ENCODE data around the gene C12orf56. TPM values are rescaled to one million over a fixed set of nuclear protein-coding genes. Genes with fewer than 3 reads are reported as not detected.
"Not testable (repeated sequence)": the region's sequence is repeated elsewhere in the genome, so short reads cannot be mapped to it uniquely, and the experiment has no call there.

Gene C12orf56
- total RNA-seq, 4 donors from 2014 or later = 0.76 TPM; not detected in 3

DNA sequence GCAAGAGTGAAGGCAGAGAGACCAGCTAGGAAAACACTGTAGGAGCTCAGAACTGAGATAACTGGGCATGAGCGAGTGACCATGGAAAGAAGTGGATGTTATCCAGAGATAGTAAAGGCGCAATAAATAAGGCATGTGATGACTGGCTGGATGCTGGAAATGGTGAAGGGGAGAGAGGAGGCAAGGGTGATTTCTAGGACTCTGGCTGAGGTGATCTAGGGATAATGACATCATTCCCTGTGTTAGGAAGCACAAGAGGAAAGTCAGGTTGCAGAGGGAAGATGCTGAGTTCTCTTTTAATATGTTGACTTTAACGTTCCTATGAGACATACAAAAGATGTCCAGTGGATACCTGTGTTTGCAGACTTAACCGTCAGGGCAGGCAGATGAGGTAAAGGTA, 78.7 kb downstream of the C12orf56 start:
- Histone ChIP-seq H3K4me3 (no peak overlapping the region), H3K27ac (no peak overlapping the region), H3K36me3 (no peaks in the 10 kb centered on the region), H3K4me1 (no peaks in the 10 kb centered on the region), H3K27me3 (no peaks in the 10 kb centered on the region), H3K9me3 (no peaks in the 10 kb centered on the region)
- TF ChIP-seq CTCF (IDR thresholded peaks at IDR 0.05) (no peak), POLR2A (IDR thresholded peaks at IDR 0.05) (no peak)
- intact Hi-C loops (cut with DNase I; ENCODE audit: low total_unique reads) = no loop called here
- DNase-seq = no peak

DNA sequence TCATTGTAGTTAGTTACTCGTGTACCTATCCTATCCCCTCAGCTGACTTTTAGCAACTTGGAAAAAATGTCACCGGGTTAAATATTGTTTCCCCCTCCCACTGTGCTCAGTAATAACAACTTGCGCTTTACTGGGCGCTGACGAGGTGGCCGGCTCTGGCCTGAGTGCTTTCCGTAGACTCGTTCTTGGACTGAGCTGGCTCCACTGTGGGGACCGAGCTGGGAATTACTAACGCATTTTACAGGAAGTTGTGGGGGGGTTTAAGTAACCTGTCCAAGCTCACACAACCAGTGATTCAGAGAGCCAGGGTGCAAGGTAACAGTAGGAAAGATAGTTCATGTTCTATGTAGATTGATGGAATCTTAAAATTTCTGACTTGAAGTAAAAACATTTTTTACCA, 86.0 kb downstream of the C12orf56 start:
- intact Hi-C loops (cut with DNase I; ENCODE audit: low total_unique reads) = no loop called here
- TF ChIP-seq POLR2A (IDR thresholded peaks at IDR 0.05) (no peak), CTCF (IDR thresholded peaks at IDR 0.05) (no peak)

GRCh38 chr12:64299628-64300027, 90.9 kb downstream of the C12orf56 start:
- Histone ChIP-seq H3K9me3 (no peaks in the 10 kb centered on the region), H3K27me3 (no peaks in the 10 kb centered on the region), H3K36me3 (no peaks in the 10 kb centered on the region), H3K27ac (no peak overlapping the region), H3K4me3 (no peak overlapping the region), H3K4me1 (no peaks in the 10 kb centered on the region)
- no peak for DNase-seq
- intact Hi-C loops (cut with DNase I; ENCODE audit: low total_unique reads) = no loop called here
- TF ChIP-seq POLR2A (IDR thresholded peaks at IDR 0.05) = no peak
- no peak for TF ChIP-seq CTCF (IDR thresholded peaks at IDR 0.05)

More for the DNA sequence above, 86.0 kb downstream of the C12orf56 start:
- no peaks in the 10 kb centered on the region for H3K36me3 ChIP-seq
- no peaks in the 10 kb centered on the region for H3K4me1 ChIP-seq
- DNase-seq = no peak
- no peaks in the 10 kb centered on the region for H3K9me3 ChIP-seq
- H3K27me3 ChIP-seq = no peaks in the 10 kb centered on the region
- H3K4me3 ChIP-seq = no peak overlapping the region
- no peak overlapping the region for H3K27ac ChIP-seq

DNA sequence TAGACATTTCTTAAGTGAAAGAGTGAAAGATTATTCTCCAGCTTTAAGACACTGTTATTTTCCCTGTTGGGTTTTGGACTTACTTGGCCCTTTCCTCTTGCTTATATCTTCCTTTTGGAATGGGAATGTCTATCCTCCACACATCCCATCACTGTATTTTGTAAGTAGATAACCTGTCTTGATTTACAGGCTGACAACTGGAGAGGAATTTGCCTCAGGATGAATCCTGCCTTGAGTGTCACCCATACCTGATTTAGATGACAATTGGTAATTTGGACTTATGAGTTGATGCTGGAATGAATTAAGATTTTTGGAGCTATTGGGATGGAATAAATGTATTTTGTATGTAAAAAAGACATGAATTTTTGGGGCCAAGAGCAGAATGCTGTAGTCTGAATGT, 94.3 kb downstream of the C12orf56 start:
- Histone ChIP-seq H3K9me3 (no peaks in the 10 kb centered on the region), H3K27me3 (no peaks in the 10 kb centered on the region), H3K27ac (no peak overlapping the region), H3K4me1 (no peaks in the 10 kb centered on the region), H3K36me3 (no peaks in the 10 kb centered on the region), H3K4me3 (no peak overlapping the region)
- TF ChIP-seq CTCF (IDR thresholded peaks at IDR 0.05) (no peak), POLR2A (IDR thresholded peaks at IDR 0.05) (no peak)
- intact Hi-C loops (cut with DNase I; ENCODE audit: low total_unique reads) = no loop called here
- DNase-seq = no peak

- no peak overlapping the region for H3K27ac ChIP-seq
- intact Hi-C loops (cut with DNase I; ENCODE audit: low total_unique reads) = no loop called here
These were observed 96.7 kb downstream of the C12orf56 start for GRCh38 chr12:64293654-64294364.

DNA sequence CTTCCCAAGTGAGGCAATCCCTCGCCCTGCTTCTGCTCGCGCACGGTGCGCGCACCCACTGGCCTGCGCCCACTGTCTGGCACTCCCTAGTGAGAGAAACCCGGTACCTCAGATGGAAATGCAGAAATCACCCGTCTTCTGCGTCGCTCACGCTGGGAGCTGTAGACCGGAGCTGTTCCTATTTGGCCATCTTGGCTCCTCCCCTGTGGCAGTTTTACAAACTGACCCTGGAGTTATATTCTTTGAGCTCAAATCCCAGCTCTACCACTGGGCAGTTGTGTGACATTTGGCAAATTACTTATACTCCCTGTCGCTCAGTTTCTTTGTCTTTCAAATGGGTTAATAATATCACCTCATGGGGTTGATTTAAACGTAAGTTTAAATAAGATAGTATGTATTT, 97.4 kb downstream of the C12orf56 start:
- H3K9me3 ChIP-seq; H3K27me3 ChIP-seq; H3K4me1 ChIP-seq; H3K36me3 ChIP-seq; H3K27ac ChIP-seq; intact Hi-C loops (cut with DNase I; ENCODE audit: low total_unique reads); DNase-seq; H3K4me3 ChIP-seq: not testable (repeated sequence)

More at GRCh38 chr12:64293654-64294364, 96.7 kb downstream of the C12orf56 start:
- Histone ChIP-seq H3K4me3 (no peak overlapping the region), H3K9me3 (no peaks in the 10 kb centered on the region), H3K36me3 (no peaks in the 10 kb centered on the region), H3K4me1 (no peaks in the 10 kb centered on the region), H3K27me3 (no peaks in the 10 kb centered on the region)
- no peak for TF ChIP-seq CTCF (IDR thresholded peaks at IDR 0.05)
- no peak for DNase-seq

Data from uterus (tissue), 4 donors.